Measurements from ENCODE around the gene MARCHF4. TPM values are rescaled to one million over a fixed set of nuclear protein-coding genes. Genes with fewer than 3 reads are reported as not detected.

MARCHF4 gene
- total and polyA plus RNA-seq, 2 of the 8 experiments (the other 6 are each of a cell fraction or from before 2014, with no cell fraction given) = 1.9 to 2.9 TPM

DNA sequence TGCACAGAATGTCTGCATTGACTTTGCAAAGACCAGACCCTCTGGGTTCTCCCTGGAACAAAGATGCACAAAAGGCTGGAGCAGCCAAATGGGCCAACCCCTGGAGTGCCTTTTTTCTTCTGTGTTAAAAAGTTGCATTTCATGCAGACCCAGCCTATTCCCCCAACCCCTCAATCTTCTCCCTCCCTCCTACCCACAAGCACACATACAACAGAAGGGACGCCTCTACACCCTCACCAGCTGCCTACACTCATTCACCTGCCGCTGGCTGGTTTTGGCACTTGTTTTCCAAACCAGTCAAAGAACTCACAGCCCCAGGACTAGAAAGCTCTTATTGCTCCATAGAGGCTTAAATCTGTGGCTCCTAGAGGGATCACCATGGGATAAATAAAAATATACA, 16.6 kb downstream of the MARCHF4 start (continued):
- TF ChIP-seq CHD7 (IDR thresholded peaks at IDR 0.05; ENCODE audit: insufficient replicate concordance, low read length) = no peak
- TF ChIP-seq TAF1 (IDR thresholded peaks at IDR 0.05; ENCODE audit: low read depth, low read length) = no peak
- no peak for TF ChIP-seq ZNF274 (IDR thresholded peaks at IDR 0.05; ENCODE audit: borderline replicate concordance, extremely low read depth, low read length)
- no peak for TF ChIP-seq CEBPB (IDR thresholded peaks at IDR 0.05; ENCODE audit: low read depth, low read length)
- no peak for TF ChIP-seq SP2 (IDR thresholded peaks at IDR 0.05; ENCODE audit: low read length)
- no peak for TF ChIP-seq SIRT6 (IDR thresholded peaks at IDR 0.05; ENCODE audit: low read length)
- TF ChIP-seq POLR2A (IDR thresholded peaks at IDR 0.05; ENCODE audit: control extremely low read depth in 1 of 2, low read depth in 2 of 2, low read length in 2 of 2) = no peak

Measured in H1 (cell line).